Left lobe of liver (tissue), 2 donors: ENCODE results near the gene ROCK2. TPM values are rescaled to one million over a fixed set of nuclear protein-coding genes. Genes with fewer than 3 reads are reported as not detected.
A peak's percentile ranks its signal among the peaks of the same experiment; 100 is the strongest.
"Not testable (repeated sequence)": the region's sequence is repeated elsewhere in the genome, so short reads cannot be mapped to it uniquely, and the experiment has no call there.

Source experiments
- ATAC-seq: fragments of 200-7000 bp; cut with Tn5 transposase; one replicate; pipeline ENCODE4 v1.9.1; 2020; ENCODE audit warnings: mild to moderate bottlenecking, moderate library complexity
- DNase-seq: peaks from one replicate; pipeline ENCODE4 v3.0.0-alpha.2; 2020; ENCODE audit warnings: low spot score
- total RNA-seq: library from RNA; stranded (reverse); gene quantifications from one replicate; pipeline ENCODE4 v1.2.1, GENCODE V29; 2021
- donor health status: DM: no; HTN: no; CAD: no; lungs with moderate emphysema.
- donor health status: DM: no; HTN: yes; CAD: no.

Gene ROCK2
- total RNA-seq, 1 donor from 2014 or later = 12.0 TPM

GRCh38 chr2:11279398-11279797, 65.0 kb downstream of the ROCK2 start:
- no peak for ATAC-seq
- DNase-seq = no peak

GRCh38 chr2:11278219-11278618, 66.2 kb downstream of the ROCK2 start:
- no peak for DNase-seq
- ATAC-seq = no peak

GRCh38 chr2:11275910-11276309, 68.5 kb downstream of the ROCK2 start:
- ATAC-seq (no peak), DNase-seq (no peak)

- no peak for DNase-seq
- ATAC-seq = no peak
These were observed 73.5 kb downstream of the ROCK2 start for GRCh38 chr2:11270891-11271290.

GRCh38 chr2:11267931-11268330, 76.5 kb downstream of the ROCK2 start:
- DNase-seq (no peak), ATAC-seq (no peak)

- DNase-seq (no peak), ATAC-seq (no peak)
These were observed 79.6 kb downstream of the ROCK2 start for GRCh38 chr2:11264818-11265217.

GRCh38 chr2:11264007-11264406, 80.4 kb downstream of the ROCK2 start:
- no peak for ATAC-seq
- no peak for DNase-seq

- DNase-seq (no peak), ATAC-seq (no peak)
These were observed 81.3 kb downstream of the ROCK2 start for GRCh38 chr2:11263177-11263576.

- ATAC-seq, DNase-seq: not testable (repeated sequence)
These were observed 82.0 kb downstream of the ROCK2 start for GRCh38 chr2:11262438-11262837.

- not testable (repeated sequence) for DNase-seq, ATAC-seq
These were observed 82.9 kb downstream of the ROCK2 start for GRCh38 chr2:11261564-11261963.

- DNase-seq = no peak
- ATAC-seq = no peak
These were observed 83.5 kb downstream of the ROCK2 start for GRCh38 chr2:11260979-11261378.

GRCh38 chr2:11257964-11258363, 86.5 kb downstream of the ROCK2 start:
- ATAC-seq (no peak), DNase-seq (no peak)

GRCh38 chr2:11257078-11257477, 87.4 kb downstream of the ROCK2 start:
- no peak for DNase-seq
- no peak for ATAC-seq

- no peak for ATAC-seq
- DNase-seq = no peak
These were observed 88.3 kb downstream of the ROCK2 start for GRCh38 chr2:11256166-11256565.

GRCh38 chr2:11254100-11254536, 90.3 kb downstream of the ROCK2 start:
- ATAC-seq = peak; percentile 81

GRCh38 chr2:11252458-11252857, 92.0 kb downstream of the ROCK2 start:
- not testable (repeated sequence) for DNase-seq, ATAC-seq

More at GRCh38 chr2:11254100-11254536, 90.3 kb downstream of the ROCK2 start:
- DNase-seq = no peak

GRCh38 chr2:11250400-11251196, 93.8 kb downstream of the ROCK2 start:
- peak; percentile 55 for ATAC-seq
- no peak for DNase-seq

GRCh38 chr2:11245322-11245721, 99.1 kb downstream of the ROCK2 start:
- no peak for ATAC-seq
- no peak for DNase-seq

GRCh38 chr2:11244091-11244826, 100.2 kb downstream of the ROCK2 start:
- DNase-seq (no peak), ATAC-seq (peak; percentile 70)

- no peak for DNase-seq
- no peak for ATAC-seq
These were observed 100.9 kb downstream of the ROCK2 start for GRCh38 chr2:11243512-11243911.

GRCh38 chr2:11242542-11243174, 101.8 kb downstream of the ROCK2 start:
- no peak for ATAC-seq
- DNase-seq = no peak
